Measurements from ENCODE around the gene CFB.

- TF ChIP-seq CTCF (IDR thresholded peaks at IDR 0.05; ENCODE audit: low read length) (no peak), EZH2 (IDR thresholded peaks at IDR 0.05; ENCODE audit: borderline replicate concordance, low read length) (no peak)
Measured at GRCh38 chr6:31896856-31897611, 48.9 kb upstream of the CFB start.
